Measurements from ENCODE around the gene PLEKHN1.
"Not testable (repeated sequence)": the region's sequence is repeated elsewhere in the genome, so short reads cannot be mapped to it uniquely, and the experiment has no call there.

Gene PLEKHN1

DNA sequence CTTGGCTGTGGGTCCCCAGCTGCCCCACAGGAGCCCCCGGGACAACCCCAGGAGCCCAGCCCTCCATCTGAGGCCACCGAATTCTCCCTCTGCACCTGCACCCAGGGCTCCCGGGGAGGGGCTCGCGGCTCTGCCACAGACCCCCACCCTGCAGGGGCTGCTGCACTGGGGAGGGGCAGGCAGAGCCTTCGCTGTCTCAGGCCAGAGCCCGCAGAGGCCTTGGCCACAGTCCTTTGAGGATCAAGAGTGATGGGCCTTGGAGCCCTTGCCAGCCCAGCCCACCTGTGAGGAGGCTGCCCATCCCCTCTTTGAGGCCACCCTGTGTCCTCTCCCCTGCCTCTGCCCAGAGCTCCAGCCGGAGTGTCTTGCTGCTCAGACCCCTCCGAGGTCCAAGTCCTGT, 9.1 kb downstream of the PLEKHN1 start:
- no peak for DNase-seq

DNA sequence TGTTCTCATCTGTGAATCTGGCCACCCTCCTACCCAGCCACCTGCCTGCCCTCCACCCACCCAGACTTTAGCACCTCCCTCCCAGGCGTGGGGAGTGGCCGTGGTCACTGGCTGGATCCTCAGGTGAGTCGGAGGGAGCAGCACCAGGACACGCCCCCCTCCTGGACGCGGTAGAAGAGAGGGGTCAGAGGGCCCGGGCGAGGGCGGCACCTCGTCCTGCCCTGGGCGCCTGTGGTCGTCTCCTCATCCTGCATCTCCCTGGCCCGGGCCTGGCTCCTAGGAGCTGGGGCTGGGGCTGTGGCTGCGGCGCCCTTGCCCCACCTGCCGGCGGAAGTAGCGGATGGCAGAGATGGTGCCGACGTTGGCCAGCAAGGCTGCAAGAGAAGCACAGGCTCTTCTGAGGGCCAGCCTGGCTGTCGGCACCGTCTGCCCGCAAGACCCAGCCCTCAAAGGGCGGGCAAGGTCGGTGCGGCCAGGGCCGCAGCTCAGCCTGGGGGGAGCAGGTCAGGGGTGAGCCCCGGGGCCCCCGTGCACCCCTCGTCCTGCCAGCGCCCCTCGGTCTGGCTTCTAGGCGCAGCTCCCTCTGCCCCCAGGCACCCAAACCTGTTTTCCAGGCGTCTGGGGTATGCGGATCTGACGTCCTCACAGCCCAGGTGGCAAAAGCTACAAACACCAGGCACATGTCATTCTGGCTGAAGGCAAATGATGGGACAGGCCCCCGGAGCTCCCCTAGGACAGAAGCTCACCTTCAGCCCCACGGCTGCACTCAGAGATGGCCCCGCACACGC, 9.8 kb downstream of the PLEKHN1 start:
- peak; percentile 50 for DNase-seq

DNA sequence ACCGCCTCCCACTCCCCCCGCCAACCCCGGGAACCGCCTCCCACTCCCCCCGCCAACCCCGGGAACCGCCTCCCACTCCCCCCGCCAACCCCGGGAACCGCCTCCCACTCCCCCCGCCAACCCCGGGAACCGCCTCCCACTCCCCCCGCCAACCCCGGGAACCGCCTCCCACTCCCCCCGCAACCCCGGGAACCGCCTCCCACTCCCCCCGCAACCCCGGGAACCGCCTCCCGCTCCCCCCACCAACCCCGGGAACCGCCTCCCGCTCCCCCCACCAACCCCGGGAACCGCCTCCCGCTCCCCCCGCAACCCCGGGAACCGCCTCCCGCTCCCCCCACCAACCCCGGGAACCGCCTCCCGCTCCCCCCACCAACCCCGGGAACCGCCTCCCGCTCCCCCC, 10.5 kb downstream of the PLEKHN1 start:
- DNase-seq = not testable (repeated sequence)

DNA sequence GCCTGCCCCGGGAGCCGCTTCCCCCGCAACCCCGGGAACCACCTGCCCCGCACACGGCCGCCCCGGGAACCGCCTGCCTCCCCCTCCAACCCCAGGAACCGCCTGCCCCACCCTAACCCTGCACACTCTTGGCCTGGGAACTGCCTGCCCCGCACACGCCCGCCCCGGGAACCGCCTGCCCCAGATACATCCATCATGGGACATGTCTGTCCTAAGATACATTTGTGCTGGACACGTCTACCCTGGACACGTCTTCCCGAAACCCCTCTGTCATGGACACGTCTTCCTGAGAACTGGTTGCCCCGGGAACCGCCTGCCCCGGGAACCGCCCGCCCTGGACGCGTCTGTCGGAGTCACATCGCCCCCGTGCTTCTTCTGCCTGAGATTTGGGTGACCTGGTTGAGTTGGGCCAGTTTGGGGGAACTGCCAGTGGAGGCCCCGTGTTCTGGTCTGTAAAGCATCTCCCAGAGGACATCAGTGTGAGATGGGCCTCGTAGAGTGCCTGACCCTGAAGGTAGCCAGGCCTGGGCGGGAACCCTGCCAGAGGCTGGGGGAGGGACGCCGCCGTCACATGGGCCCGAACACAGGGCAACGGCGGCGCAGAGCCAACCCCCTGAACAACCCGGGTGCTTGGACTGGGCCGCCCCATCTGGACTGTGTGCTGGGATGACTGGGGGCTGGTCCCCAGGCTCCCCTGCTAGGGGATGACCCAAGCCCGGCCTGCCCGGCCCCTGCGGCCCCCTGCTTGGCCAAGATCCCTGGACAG, 12.0 kb downstream of the PLEKHN1 start:
- no peak for DNase-seq

DNA sequence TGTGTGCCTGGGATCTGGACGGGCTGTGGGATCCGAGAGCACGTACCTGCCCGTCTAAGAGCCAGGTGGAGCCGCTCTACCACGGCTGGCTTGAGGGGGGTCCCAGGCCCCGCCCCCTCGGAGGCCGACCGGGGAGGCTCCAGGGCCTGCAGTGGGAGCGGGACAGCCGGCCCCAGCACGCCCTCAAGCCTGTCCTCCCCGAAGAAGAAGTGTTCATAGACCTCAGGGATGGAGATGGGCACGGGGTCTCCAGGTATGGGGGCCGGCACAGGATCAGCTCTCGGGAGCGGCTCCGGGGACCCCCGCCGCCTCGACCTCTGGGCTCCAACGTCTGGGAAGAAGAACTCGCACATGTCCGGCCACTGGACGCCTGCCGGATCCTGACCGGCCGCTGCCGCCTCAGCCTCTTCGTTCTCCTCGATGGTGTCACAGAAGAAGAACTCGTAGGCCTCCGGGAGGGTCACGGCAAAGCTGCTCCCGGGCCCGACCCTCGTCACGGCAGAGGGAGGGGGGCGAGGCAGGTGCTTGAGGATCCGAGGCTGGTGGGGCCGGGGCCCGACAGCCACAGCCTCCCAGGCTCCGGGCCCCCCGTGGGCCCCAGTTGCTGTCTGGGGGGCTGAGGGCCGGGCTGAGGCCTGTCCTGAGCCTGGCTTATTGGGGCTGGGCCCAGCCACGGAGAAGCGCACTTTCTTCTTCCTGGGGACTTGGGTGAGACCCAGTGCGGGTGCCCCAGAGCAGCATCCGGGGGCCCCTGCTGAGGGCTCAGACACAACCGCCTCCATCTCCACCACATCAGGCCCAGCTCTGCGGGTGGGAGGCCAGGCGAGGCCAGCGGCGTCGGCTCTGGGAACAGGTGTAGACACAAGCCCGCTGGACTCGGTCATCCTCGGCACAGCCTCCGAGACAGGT, 12.8 kb downstream of the PLEKHN1 start:
- DNase-seq = no peak

DNA sequence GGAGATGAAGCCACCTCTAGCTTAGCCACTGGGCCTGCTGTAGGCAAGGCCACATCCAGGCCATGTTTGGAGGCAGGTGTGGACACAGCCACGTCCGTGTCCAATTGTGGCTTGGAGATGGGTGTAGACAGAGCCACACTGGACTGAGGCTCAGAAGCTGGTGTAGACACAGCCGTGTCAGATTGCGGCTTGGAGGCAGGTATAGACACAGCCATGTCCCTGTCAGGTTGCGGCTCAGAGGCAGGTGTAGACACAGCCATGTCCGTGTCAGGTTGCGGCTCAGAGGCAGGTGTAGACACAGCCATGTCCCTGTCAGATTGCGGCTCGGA, 13.4 kb downstream of the PLEKHN1 start:
- no peak for DNase-seq

DNA sequence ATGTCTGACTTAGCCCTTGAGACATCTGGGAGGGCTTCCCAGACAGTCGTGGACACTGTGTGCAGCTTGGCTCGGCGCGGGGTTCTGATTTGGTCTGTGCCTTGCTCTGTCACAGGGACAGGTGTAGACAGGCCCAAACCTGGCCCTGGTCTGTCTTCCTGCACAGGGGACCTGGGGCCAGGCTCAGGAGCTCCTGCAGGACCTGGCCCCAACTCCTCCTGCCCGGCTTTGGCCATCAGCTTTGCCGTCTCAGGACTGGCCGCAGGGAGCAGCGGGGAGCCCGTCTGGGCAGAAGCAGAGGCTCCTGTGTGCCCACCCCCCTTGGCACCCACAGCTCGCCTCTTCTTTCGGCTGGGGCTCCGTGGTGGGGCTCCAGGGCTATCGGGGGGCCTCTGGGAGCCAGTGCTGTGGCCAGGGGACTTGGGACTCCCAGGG, 13.9 kb downstream of the PLEKHN1 start:
- no peak for DNase-seq

DNA sequence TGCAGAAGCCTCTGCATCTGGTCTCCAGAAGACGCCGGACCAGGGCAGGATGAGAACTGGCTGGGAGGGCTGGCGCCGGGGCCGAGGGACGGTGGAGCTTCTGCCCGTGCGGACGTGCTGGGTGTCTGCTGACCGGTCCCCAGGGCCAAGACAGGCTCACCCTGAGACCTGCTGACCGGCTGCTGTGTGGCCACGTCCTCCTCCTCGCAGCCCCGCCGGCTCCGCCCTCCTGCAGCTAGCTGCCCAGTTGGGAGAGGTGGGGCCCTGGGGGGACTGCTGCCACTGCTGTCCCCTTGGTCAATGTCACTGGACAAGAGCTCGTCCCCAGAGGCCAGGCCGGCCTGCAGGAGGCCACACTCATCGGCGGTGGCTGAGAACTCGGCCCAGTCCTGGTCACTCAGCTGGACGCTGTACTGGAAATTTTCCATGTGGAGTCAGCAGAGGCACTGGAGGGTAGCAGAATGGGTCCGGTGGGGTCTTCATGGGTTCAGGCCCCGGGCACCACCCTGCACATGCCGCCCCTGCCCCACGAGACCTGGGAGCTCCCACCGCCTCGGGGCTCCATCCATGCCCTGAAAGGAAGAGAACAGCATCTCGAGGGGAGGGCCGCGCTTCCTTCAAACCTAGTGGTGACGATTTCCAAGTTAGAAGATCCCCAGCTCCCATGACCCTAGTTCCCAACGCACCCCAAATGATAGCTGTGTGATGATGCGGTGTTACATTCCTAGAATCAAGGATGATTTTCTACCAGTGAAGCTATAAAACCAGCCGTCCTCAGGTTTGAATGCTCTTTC, 14.5 kb downstream of the PLEKHN1 start:
- DNase-seq = no peak

DNA sequence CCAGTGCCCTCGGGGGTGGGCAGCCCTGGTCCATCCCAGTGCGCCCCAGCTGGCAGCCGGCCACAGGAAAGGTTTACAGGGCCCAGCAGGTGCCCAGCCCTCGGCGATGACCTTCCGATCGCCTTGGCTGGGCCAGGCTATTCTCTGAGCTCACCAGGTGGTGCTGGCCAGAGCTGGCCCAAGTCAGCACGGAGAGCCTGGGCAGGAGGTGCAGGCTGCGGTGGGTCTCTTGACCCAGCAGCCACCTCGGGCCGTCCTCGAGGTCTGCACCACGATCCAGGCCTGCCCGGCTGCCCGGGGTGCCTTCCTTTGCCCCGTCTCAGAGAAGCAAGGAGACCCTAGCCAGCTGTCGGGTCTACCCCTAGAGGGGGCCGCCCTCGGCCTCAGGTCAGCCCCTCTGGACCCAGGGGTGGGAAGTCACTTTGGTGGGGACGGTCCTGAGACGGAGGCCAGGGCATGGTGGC, 15.2 kb downstream of the PLEKHN1 start:
- DNase-seq = no peak

DNA sequence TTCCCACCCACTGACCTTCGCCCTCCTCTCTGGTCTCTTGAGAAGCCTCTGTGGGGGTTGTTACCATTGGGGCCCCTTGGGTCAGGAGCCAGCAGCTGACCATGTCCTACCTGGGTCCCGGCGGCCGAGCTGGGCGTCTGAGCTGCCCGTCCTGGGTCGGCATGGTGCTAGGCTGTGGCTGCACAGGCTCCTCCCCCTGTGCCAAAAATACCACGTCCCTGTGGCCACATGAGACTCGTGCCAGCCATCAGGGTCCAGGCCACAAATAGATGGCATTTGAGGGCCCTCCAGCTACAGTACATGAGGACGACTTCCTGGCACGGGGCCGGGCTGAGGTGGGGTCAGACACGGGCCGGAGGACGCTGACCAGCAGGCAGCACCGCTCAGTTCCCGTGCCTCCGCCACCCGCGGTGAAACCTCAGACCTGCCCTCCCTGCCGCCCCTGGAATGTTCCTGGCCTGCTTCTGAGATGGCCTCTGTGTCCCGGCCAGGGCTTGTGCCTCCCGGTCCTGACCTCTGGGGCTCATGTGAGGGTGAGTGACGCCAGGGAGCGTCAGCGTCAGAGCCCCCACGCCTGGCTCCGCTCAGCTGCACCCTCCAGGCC, 15.8 kb downstream of the PLEKHN1 start, which contains the start of gene PERM1:
TSS of gene PERM1 (minus strand) at position 139 of the 604 bp plus-strand sequence. CDS start 1,064 bp downstream, outside the sequence.
- no peak for DNase-seq

DNA sequence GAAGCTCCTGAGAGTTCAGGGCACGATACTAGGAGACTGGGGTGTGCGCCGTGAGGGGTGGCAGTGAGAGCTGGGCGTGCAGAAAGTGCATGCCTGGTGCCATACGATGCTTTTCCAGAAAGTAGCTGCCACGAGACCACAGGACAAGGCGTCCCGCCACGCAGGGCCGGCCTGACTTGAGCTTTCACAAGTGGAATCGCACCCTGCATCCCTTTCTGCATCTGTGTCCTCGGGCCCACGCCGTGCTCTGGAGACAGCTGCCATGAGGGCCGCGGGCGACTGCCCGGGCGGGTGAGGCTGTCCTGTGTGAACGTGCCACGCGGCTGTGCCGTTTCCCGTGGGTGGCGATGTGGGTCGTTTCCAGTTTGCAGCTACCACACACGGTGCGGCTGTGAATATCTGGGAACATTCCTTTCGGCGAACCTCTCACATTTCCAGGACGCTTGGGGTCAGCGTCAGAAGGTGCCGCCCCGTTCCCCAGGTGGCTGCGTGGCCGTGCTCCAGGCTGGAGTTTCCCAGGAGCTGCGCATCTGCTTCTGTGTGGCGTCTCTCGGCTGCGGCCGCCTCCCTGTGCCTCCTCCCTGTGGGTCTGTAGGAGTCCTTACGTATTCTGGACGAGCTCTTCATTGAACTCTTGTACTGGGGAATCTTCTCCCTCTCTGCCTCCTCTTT, 16.6 kb downstream of the PLEKHN1 start:
- no peak for DNase-seq

DNA sequence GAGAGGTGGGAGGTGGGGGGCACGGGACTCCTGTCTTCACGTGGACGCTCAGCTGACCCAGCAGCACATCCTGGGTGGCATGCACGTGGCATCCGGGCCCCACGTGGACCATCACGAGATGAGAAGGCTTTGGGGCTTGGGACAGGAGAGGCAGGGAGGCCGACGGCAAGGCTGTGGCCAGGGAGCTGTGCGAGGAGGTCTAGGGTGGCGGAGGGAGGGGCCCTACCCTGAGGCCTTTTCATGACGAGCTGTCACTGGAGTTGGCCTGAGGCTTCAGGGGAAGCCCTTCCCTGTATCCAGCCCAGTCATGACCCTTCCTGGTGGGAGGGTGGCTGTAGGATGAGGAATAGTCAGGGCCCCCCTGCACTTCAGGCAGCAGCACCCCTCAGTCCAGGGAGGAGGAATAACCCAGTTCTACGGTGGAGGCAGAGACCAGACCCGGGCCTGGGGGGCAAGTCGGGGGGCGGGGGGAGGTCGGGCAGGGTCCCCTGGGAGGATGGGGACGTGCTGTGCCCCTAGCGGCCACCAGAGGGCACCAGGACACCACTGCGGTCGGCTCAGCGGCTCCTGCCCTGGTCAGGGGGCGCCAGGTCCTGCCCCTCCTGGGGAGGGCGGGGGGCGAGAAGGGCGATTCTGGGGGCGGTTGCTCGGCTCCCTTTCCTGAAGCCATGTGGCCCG, 17.7 kb downstream of the PLEKHN1 start:
- no peak for DNase-seq

DNA sequence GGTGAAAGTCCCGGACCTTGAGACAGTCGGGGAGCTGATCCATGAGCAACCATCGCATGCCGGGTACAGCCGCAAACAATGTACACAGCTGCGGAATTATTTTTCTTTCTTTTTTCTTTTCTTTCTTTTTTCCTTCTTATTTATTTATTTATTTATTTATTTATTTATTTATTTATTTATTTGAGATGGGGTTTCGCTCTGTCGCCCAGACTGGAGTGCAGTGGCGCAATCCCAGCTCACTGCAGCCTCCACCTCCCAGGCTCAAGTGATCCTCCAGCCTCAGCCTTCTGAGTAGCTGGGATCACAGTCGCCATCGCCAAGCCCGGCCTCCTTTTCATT, 18.2 kb downstream of the PLEKHN1 start:
- DNase-seq = no peak

DNA sequence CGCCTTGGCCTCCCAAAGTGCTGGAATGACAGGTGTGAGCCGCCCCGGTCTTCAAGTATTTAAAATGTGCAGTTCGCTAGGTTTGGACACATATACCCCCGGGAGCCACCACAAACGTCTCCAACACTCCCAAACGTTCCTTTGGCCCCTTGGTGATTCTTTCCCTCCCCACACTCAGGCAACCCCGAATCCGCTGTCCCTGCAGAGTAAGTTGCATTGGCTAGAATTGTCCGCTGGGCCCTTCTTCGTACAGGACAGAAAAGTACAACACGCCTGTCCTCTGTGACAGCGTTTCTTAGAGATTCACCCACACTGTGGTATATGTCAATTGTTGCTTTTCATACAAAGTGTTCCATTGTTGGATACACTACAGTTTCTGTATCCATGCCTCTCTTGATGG, 18.8 kb downstream of the PLEKHN1 start:
- DNase-seq = no peak

DNA sequence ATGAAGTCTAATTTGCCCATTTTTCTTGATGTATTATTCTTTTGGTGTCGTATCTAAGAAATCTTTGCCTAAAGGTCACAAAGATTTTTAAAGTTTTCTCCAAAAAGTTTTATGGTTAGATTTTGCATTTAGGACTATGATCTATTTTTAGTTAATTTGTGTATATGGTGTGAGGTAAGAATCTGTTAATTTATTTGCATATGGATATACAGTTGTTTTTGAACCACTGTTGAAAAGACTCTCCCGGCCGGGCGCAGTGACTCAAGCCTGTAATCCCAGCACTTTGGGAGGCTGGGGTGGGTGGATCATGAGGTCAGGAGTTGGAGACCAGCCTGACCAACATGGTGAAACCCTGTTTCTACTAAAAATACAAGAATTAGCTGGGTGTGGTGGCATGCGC, 21.8 kb downstream of the PLEKHN1 start:
- DNase-seq = not testable (repeated sequence)

DNA sequence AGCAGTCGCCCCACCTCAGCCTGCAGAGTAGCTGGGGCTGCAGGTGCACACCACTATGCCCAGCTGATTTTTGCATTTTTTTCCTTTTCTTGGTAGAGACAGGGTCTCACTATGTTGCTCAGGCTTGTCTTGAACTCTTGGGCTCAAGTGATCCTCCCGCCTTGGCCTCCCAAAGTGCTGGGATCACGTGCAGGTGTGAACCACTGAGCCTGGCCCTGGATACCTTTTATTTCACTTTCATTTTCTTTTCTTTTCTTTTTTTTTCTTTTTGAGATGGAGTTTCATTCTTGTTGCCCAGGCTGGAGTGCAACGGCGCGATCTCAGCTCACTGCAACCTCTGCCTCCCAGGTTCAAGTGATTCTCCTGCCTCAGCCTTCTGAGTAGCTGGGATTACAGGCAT, 25.0 kb downstream of the PLEKHN1 start:
- not testable (repeated sequence) for DNase-seq

DNA sequence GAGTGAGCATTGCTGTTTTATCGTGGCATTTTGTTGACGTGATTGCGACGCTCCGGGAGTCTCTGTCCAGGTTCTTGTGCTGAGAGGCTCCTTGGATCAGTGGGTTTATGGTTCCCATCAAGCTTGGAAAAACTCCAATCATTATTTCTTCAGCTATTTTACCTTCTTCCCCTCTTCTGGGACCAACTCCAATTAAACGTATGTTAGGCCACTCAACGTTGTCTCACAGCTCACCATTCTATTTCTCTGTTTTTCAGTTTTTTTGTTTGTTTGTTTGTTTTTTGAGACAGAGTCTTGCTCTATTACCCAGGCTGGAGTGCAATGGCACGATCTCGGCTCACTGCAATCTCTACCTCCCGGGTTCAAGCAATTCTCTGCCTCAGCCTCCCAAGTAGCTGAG, 25.6 kb downstream of the PLEKHN1 start:
- DNase-seq = no peak

DNA sequence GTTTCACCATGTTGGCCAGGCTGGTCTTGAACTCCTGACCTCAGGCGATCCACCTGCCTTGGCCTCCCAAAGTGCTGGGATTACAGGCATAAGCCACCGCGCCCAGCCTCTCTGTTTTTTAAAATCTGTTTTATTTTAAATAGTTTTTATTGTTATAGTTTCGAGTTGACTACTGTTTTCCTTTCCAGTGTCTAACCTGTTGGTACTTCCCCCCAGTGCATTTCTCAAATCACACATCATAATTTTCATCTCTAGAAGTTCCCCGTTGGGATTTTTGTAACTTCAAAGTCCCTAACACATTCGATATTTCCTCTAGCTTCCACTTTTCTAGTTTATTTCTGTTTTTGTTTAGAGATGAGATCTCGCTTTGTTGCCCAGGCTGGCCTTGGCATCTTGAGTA, 26.1 kb downstream of the PLEKHN1 start:
- DNase-seq = no peak

DNA sequence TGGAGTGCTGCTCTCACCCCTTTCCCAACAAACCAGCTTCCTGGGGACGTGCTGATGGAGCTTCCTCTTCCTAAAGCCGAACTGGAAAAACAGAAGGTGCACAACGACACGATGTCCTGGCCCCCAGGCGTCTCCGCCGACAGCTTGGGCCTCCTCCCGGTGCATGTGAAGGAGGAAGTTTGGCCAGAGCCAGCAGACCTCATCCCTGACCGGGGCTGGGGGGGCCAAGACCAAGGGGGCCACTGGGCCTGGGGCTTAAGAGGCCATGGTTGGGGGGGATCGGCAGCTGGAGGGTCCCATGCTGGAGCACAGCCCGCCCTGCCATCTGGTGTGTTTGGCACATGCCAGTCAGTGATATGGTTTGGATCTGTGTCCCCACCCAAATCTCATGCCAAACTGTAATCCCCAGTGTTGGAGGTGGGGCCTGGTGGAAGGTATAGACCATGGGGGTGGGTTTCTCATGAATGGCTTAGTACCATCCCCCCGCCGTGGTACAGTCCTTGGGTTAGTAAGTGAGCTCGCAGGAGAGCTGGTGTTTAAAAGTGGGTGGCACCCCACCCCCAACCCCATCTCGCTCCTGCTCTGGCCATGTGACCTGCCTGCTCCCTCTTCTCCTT, 27.2 kb downstream of the PLEKHN1 start:
- no peak for DNase-seq

DNA sequence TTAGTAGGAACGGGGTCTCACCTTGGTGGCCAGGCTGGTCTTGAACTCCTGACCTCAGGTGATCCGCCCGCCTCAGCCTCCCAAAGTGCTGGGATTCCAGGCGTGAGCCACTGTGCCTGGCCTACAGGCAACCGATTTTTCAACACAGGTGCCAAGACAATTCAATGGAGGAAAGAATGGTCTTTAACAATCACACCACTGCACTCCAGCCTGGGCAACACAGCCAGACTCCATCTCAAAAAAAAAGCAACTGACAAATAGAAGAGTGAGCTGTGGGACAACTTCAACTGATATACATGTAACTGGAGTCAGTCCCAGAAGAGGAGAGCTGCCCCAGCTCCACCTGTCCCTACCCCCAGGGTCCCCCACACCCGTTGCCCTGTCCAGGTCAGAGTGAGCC, 28.3 kb downstream of the PLEKHN1 start:
- not testable (repeated sequence) for DNase-seq

Data from fibroblast of skin of back (primary cell).